LNCaP clone FGC (cell line): Measurements from ENCODE around the gene RING1.

Source experiments
- DNase-seq: peaks from one replicate; pipeline ENCODE4 v3.0.0-alpha.2; 2011; ENCODE audit warnings: low read depth
- H3K4me3 ChIP-seq: 2 replicates; pipeline ENCODE4 v1.5.1; 2011; ENCODE audit warnings: mild to moderate bottlenecking, low read depth, low read length, control low read depth
- CTCF ChIP-seq: IDR thresholded peaks from 2 replicates; pipeline ENCODE4 v1.5.1; 2012; ENCODE audit warnings: mild to moderate bottlenecking; ENCODE audit not compliant: control insufficient read depth, insufficient read depth; ENCODE audit errors: extremely low read depth

RING1 gene

GRCh38 chr6:33236852-33237251, 28.6 kb downstream of the RING1 start:
- no peak for TF ChIP-seq CTCF
- no peak for DNase-seq
- no peak overlapping the region for H3K4me3 ChIP-seq

- no peak overlapping the region for H3K4me3 ChIP-seq
- no peak for DNase-seq
- no peak for TF ChIP-seq CTCF
These were observed 29.4 kb downstream of the RING1 start for GRCh38 chr6:33237741-33238140.

DNA sequence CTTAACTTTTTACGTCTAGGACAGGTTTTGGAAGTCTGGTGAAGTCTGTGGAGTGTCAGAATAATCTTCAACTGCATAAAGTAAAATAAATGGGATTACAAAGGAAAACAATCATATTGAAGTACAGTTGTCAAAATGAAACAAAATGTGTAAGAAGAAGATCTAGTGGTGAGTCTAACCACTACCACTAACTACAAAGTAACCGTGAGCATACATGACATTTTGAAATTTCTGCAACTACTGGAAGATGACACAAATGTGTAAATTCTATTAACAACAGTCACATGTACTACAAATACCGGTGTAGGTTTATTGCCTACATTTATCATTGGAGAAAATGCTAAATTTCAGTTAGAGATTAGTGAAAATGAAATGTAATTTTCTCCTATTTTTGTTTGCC, 33.7 kb downstream of the RING1 start:
- no peak for DNase-seq
- TF ChIP-seq CTCF: no peak
- H3K4me3 ChIP-seq: no peak overlapping the region

GRCh38 chr6:33243476-33243875, 35.2 kb downstream of the RING1 start:
- DNase-seq: no peak
- H3K4me3 ChIP-seq: no peak overlapping the region
- no peak for TF ChIP-seq CTCF

DNA sequence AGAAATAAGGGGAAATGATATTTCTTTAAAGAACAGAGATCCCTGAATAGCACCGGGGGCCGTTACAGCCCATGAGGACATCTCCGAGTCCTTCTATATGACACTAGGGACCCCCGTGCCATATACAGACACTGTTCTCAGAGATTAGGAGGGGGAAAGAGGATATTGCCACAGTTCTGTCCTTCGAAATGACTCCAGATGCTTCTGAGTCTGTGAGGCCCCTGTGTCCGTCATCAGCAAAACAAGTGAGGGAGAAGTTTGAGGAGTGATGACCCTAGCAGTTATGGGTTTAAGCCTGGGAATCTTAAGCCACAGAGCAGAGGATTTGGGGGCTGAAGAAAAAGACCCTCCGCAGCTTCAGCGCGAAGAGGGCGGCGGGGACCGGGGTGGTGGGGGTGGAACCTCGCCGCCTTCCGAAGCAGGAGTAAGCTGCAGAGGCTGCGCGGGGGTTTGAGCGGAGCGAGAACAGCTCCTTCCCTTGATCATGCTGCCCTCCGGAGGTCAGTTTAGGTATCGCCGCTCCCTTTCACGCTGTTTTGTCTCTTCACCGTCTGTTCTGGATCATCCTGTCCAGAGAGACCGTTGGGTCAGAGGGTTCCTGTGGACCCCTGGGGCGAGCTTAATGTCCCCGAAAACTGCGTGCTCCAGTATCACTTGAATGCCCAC, 39.8 kb downstream of the RING1 start:
- peak; percentile 96 for TF ChIP-seq CTCF
- DNase-seq: peak; percentile 53
- H3K4me3 ChIP-seq: peak overlapping the region; percentile 56

DNA sequence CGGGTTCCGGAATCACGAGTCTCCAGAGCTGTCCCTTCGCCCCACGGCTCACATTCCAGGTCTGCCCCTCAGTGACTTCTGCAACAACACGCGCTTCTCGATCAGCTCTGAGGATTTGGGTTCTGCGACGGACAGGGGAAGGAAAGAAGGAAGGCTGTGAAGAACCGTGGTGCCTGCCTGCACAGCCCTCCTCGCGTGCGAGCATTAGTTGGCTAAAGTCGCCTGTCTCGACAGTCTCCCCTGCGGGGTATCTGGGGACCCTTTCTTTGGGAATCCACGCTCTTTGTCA, 40.3 kb downstream of the RING1 start:
- H3K4me3 ChIP-seq: peak overlapping the region; percentile 56
- no peak for DNase-seq
- no peak for TF ChIP-seq CTCF
